ENCODE results near the gene ZGRF1.
"Not testable (repeated sequence)": the region's sequence is repeated elsewhere in the genome, so short reads cannot be mapped to it uniquely, and the experiment has no call there.

- not testable (repeated sequence) for TF ChIP-seq POLR2A (IDR thresholded peaks at IDR 0.05; ENCODE audit: low read length); GATA1 (IDR thresholded peaks at IDR 0.05; ENCODE audit: low read depth, low read length)
Observed at GRCh38 chr4:112612814-112613213, 23.9 kb downstream of the ZGRF1 start.
